ENCODE data around the gene DSCAM.

Gene DSCAM

GRCh38 chr21:40016234-40016633, 830.7 kb downstream of the DSCAM start:
- DNase-seq, result no peak
- H3K27me3 ChIP-seq (replicated peaks in 2 of 5; ENCODE audit: control insufficient read depth in 4 of 5, insufficient read depth in 5 of 5, low read length in 4 of 5), result peaks cover 0 to 2% (median 0%) of the 10 kb centered on the region in 5 experiments
- H3K4me1 ChIP-seq (ENCODE audit: control extremely low read depth in 1 of 4, control insufficient read depth in 4 of 4, insufficient read depth in 4 of 4, low read length in 3 of 4), result no peaks in the 10 kb centered on the region
- no peaks in the 10 kb centered on the region for H3K36me3 ChIP-seq (ENCODE audit: control insufficient read depth in 4 of 4, insufficient read depth in 4 of 4, low read length in 3 of 4)
- peaks cover 0 to 6% (median 0%) of the 10 kb centered on the region in 5 experiments for H3K9me3 ChIP-seq (ENCODE audit: control extremely low read depth in 1 of 5, control insufficient read depth in 4 of 5, insufficient read depth in 2 of 5, low read depth in 1 of 5, low read length in 4 of 5)
- 75% methylated on average over 1 of the region's 3 CpGs for WGBS (ENCODE audit: insufficient coverage)
- ChIA-PET POLR2A (no interaction called here), CTCF (no interaction called here)
- no peak overlapping the region for H3K27ac ChIP-seq (ENCODE audit: insufficient read depth in 1 of 2, low read depth in 1 of 2, low read length in 2 of 2, poor library complexity in 1 of 2, severe bottlenecking in 2 of 2)
- H3K4me3 ChIP-seq (ENCODE audit: control insufficient read depth in 1 of 7, extremely low read depth in 1 of 7, insufficient read depth in 4 of 7, low read depth in 2 of 7, low read length in 6 of 7), result no peak overlapping the region

GRCh38 chr21:40015818-40016217, 831.1 kb downstream of the DSCAM start:
- Histone ChIP-seq H3K4me3 (ENCODE audit: control insufficient read depth in 1 of 7, extremely low read depth in 1 of 7, insufficient read depth in 4 of 7, low read depth in 2 of 7, low read length in 6 of 7) (no peak overlapping the region), H3K4me1 (ENCODE audit: control extremely low read depth in 1 of 4, control insufficient read depth in 4 of 4, insufficient read depth in 4 of 4, low read length in 3 of 4) (no peaks in the 10 kb centered on the region), H3K27me3 (replicated peaks in 2 of 5; ENCODE audit: control insufficient read depth in 4 of 5, insufficient read depth in 5 of 5, low read length in 4 of 5) (peaks cover 0 to 2% (median 0%) of the 10 kb centered on the region in 5 experiments), H3K27ac (ENCODE audit: insufficient read depth in 1 of 2, low read depth in 1 of 2, low read length in 2 of 2, poor library complexity in 1 of 2, severe bottlenecking in 2 of 2) (no peak overlapping the region), H3K36me3 (ENCODE audit: control insufficient read depth in 4 of 4, insufficient read depth in 4 of 4, low read length in 3 of 4) (no peaks in the 10 kb centered on the region), H3K9me3 (ENCODE audit: control extremely low read depth in 1 of 5, control insufficient read depth in 4 of 5, insufficient read depth in 2 of 5, low read depth in 1 of 5, low read length in 4 of 5) (peaks cover 0 to 6% (median 0%) of the 10 kb centered on the region in 5 experiments)
- CTCF ChIA-PET, result no interaction called here
- WGBS (ENCODE audit: insufficient coverage), result 80% methylated on average over 3 of the region's 3 CpGs
- no peak for DNase-seq
- POLR2A ChIA-PET, result no interaction called here

GRCh38 chr21:40014394-40014793, 832.6 kb downstream of the DSCAM start:
- ChIA-PET CTCF (no interaction called here), POLR2A (no interaction called here)
- WGBS (ENCODE audit: insufficient coverage), result 84% methylated on average over 9 of the region's 9 CpGs
- DNase-seq, result no peak
- H3K27ac ChIP-seq (ENCODE audit: insufficient read depth in 1 of 2, low read depth in 1 of 2, low read length in 2 of 2, poor library complexity in 1 of 2, severe bottlenecking in 2 of 2), result no peak overlapping the region
- no peaks in the 10 kb centered on the region for H3K36me3 ChIP-seq (ENCODE audit: control insufficient read depth in 4 of 4, insufficient read depth in 4 of 4, low read length in 3 of 4)
- H3K4me1 ChIP-seq (ENCODE audit: control extremely low read depth in 1 of 4, control insufficient read depth in 4 of 4, insufficient read depth in 4 of 4, low read length in 3 of 4), result no peaks in the 10 kb centered on the region
- H3K4me3 ChIP-seq (ENCODE audit: control insufficient read depth in 1 of 7, extremely low read depth in 1 of 7, insufficient read depth in 4 of 7, low read depth in 2 of 7, low read length in 6 of 7), result no peak overlapping the region
- peaks cover 0 to 2% (median 0%) of the 10 kb centered on the region in 5 experiments for H3K27me3 ChIP-seq (replicated peaks in 2 of 5; ENCODE audit: control insufficient read depth in 4 of 5, insufficient read depth in 5 of 5, low read length in 4 of 5)
- H3K9me3 ChIP-seq (ENCODE audit: control extremely low read depth in 1 of 5, control insufficient read depth in 4 of 5, insufficient read depth in 2 of 5, low read depth in 1 of 5, low read length in 4 of 5), result peaks cover 0 to 2% (median 0%) of the 10 kb centered on the region in 5 experiments

- Histone ChIP-seq H3K4me1 (ENCODE audit: control extremely low read depth in 1 of 4, control insufficient read depth in 4 of 4, insufficient read depth in 4 of 4, low read length in 3 of 4) (no peaks in the 10 kb centered on the region), H3K36me3 (ENCODE audit: control insufficient read depth in 4 of 4, insufficient read depth in 4 of 4, low read length in 3 of 4) (no peaks in the 10 kb centered on the region), H3K4me3 (ENCODE audit: control insufficient read depth in 1 of 7, extremely low read depth in 1 of 7, insufficient read depth in 4 of 7, low read depth in 2 of 7, low read length in 6 of 7) (no peak overlapping the region), H3K27ac (ENCODE audit: insufficient read depth in 1 of 2, low read depth in 1 of 2, low read length in 2 of 2, poor library complexity in 1 of 2, severe bottlenecking in 2 of 2) (no peak overlapping the region), H3K9me3 (ENCODE audit: control extremely low read depth in 1 of 5, control insufficient read depth in 4 of 5, insufficient read depth in 2 of 5, low read depth in 1 of 5, low read length in 4 of 5) (peaks cover 0 to 2% (median 0%) of the 10 kb centered on the region in 5 experiments), H3K27me3 (replicated peaks in 2 of 5; ENCODE audit: control insufficient read depth in 4 of 5, insufficient read depth in 5 of 5, low read length in 4 of 5) (peaks cover 0 to 2% (median 0%) of the 10 kb centered on the region in 5 experiments)
- WGBS (ENCODE audit: insufficient coverage), result 94% methylated on average over 22 of the region's 26 CpGs
- no peak for DNase-seq
- POLR2A ChIA-PET, result no interaction called here
- CTCF ChIA-PET, result no interaction called here
Observed at GRCh38 chr21:40013001-40013735, 833.8 kb downstream of the DSCAM start.

DNA sequence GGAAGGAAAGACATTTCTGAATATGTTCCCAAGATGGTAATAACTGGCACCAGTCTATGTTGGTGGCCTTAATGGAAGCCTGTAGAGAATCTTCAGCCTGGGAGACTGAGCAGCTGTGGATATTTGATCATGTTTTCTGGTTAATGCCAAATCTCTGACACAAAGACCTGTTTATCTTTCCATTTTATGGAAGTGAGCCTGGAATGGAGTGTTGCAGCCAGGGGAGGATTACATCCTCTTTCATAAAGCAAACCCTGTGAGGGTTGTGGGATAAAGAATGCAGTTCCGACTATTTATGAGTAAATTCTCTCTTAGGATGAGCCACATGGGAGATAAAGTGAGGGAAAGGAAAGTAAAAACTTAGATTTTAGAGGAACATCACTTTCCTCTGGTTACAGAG, 835.6 kb downstream of the DSCAM start:
- no peak for DNase-seq
- CTCF ChIA-PET, result no interaction called here
- Histone ChIP-seq H3K9me3 (ENCODE audit: control extremely low read depth in 1 of 5, control insufficient read depth in 4 of 5, insufficient read depth in 2 of 5, low read depth in 1 of 5, low read length in 4 of 5) (peaks cover 0 to 2% (median 0%) of the 10 kb centered on the region in 5 experiments), H3K27ac (ENCODE audit: insufficient read depth in 1 of 2, low read depth in 1 of 2, low read length in 2 of 2, poor library complexity in 1 of 2, severe bottlenecking in 2 of 2) (no peak overlapping the region), H3K4me3 (ENCODE audit: control insufficient read depth in 1 of 7, extremely low read depth in 1 of 7, insufficient read depth in 4 of 7, low read depth in 2 of 7, low read length in 6 of 7) (no peak overlapping the region), H3K4me1 (ENCODE audit: control extremely low read depth in 1 of 4, control insufficient read depth in 4 of 4, insufficient read depth in 4 of 4, low read length in 3 of 4) (no peaks in the 10 kb centered on the region), H3K27me3 (replicated peaks in 2 of 5; ENCODE audit: control insufficient read depth in 4 of 5, insufficient read depth in 5 of 5, low read length in 4 of 5) (no peaks in the 10 kb centered on the region), H3K36me3 (ENCODE audit: control insufficient read depth in 4 of 4, insufficient read depth in 4 of 4, low read length in 3 of 4) (no peaks in the 10 kb centered on the region)
- WGBS (ENCODE audit: insufficient coverage), result 91% methylated on average over 1 of the region's 1 CpG
- POLR2A ChIA-PET, result no interaction called here

DNA sequence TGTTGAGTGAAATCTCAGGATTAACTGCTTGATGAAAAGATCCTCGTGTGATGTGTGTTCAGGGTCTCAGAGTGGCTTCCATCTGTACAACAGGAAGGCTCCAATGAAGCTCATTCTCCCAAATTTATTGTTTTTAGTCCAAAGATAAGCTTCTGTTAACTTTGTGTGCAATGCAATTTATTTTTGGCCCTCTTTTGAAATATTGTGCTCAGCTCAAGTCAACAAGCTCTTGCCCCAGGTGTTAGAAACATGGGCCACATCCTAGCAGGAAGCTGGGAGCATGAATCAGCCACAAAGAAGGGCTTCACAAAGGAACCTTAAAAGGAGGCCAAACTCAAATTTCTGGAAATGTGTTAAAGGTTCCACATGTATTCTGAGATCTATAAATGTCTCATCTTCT, 844.0 kb downstream of the DSCAM start:
- ChIA-PET POLR2A (no interaction called here), CTCF (no interaction called here)
- Histone ChIP-seq H3K36me3 (ENCODE audit: control insufficient read depth in 4 of 4, insufficient read depth in 4 of 4, low read length in 3 of 4) (no peaks in the 10 kb centered on the region), H3K27ac (ENCODE audit: insufficient read depth in 1 of 2, low read depth in 1 of 2, low read length in 2 of 2, poor library complexity in 1 of 2, severe bottlenecking in 2 of 2) (no peak overlapping the region), H3K9me3 (ENCODE audit: control extremely low read depth in 1 of 5, control insufficient read depth in 4 of 5, insufficient read depth in 2 of 5, low read depth in 1 of 5, low read length in 4 of 5) (no peaks in the 10 kb centered on the region), H3K4me3 (ENCODE audit: control insufficient read depth in 1 of 7, extremely low read depth in 1 of 7, insufficient read depth in 4 of 7, low read depth in 2 of 7, low read length in 6 of 7) (no peak overlapping the region), H3K27me3 (replicated peaks in 2 of 5; ENCODE audit: control insufficient read depth in 4 of 5, insufficient read depth in 5 of 5, low read length in 4 of 5) (peaks cover 0 to 4% (median 0%) of the 10 kb centered on the region in 5 experiments), H3K4me1 (ENCODE audit: control extremely low read depth in 1 of 4, control insufficient read depth in 4 of 4, insufficient read depth in 4 of 4, low read length in 3 of 4) (no peaks in the 10 kb centered on the region)
- 83% methylated on average over 1 of the region's 1 CpG for WGBS (ENCODE audit: insufficient coverage)
- DNase-seq, result no peak

DNA sequence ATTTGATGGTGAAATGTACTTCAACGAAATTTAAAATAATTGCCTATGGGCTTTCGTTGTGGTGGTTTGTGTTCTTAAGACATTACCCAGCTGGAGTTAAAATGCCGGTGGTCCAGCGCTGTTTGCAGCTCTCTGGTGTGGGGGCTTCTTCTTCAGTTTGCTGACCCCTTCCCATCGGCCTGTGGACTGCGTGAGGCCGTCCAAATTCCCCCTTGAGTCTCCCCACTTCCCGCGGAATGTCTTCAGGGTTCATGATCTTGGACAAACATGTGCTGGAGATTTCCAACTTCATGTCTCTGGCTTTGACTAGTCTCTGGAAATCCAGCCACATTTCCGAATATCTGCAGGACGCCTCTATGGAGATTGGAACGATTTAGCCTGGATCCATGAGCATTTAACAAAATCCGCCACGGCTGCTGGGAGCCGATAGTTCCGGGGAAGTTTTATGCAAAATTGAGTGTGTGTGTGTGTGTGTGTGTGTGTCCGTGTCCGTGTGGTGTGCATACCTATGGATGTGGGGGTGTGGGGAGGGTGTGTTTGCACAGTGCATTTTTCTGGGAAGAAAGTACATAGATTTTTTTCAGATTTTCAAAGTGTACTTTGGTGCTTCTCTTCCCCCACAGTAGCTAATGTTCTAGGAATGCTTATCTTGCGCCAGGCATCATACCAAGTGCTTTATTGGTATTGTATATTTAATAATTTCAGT, 862.5 kb downstream of the DSCAM start:
- POLR2A ChIA-PET, result no interaction called here
- 98% methylated on average over 16 of the region's 19 CpGs for WGBS (ENCODE audit: insufficient coverage)

More for the DNA sequence above, 862.5 kb downstream of the DSCAM start:
- no peak overlapping the region for H3K27ac ChIP-seq (ENCODE audit: insufficient read depth in 1 of 2, low read depth in 1 of 2, low read length in 2 of 2, poor library complexity in 1 of 2, severe bottlenecking in 2 of 2)
- no peak for DNase-seq
- no peaks in the 10 kb centered on the region for H3K36me3 ChIP-seq (ENCODE audit: control insufficient read depth in 4 of 4, insufficient read depth in 4 of 4, low read length in 3 of 4)
- no peaks in the 10 kb centered on the region for H3K4me1 ChIP-seq (ENCODE audit: control extremely low read depth in 1 of 4, control insufficient read depth in 4 of 4, insufficient read depth in 4 of 4, low read length in 3 of 4)
- peaks cover 0 to 2% (median 0%) of the 10 kb centered on the region in 5 experiments for H3K9me3 ChIP-seq (ENCODE audit: control extremely low read depth in 1 of 5, control insufficient read depth in 4 of 5, insufficient read depth in 2 of 5, low read depth in 1 of 5, low read length in 4 of 5)
- no peaks in the 10 kb centered on the region for H3K27me3 ChIP-seq (replicated peaks in 2 of 5; ENCODE audit: control insufficient read depth in 4 of 5, insufficient read depth in 5 of 5, low read length in 4 of 5)
- CTCF ChIA-PET, result no interaction called here
- H3K4me3 ChIP-seq (ENCODE audit: control insufficient read depth in 1 of 7, extremely low read depth in 1 of 7, insufficient read depth in 4 of 7, low read depth in 2 of 7, low read length in 6 of 7), result no peak overlapping the region

All from common myeloid progenitor, CD34-positive (primary cell).